Muscle of leg (tissue), 11 donors: Measurements from ENCODE around the gene JPH4. TPM values are rescaled to one million over a fixed set of nuclear protein-coding genes. Genes with fewer than 3 reads are reported as not detected.

Experiments
- DNase-seq: peaks from one replicate; pipeline ENCODE4 v3.0.0; 2013
- H3K27ac ChIP-seq: one replicate; pipeline ENCODE4 v1.5.1; 2013; ENCODE audit warnings: mild to moderate bottlenecking, low read length, control low read depth
- H3K27me3 ChIP-seq: one replicate; pipeline ENCODE4 v1.6.1; 2013; ENCODE audit warnings: low read length; ENCODE audit not compliant: control insufficient read depth, insufficient read depth
- H3K36me3 ChIP-seq: one replicate; pipeline ENCODE4 v1.6.1; 2013; ENCODE audit warnings: low read length; ENCODE audit not compliant: control insufficient read depth, insufficient read depth
- H3K4me1 ChIP-seq: one replicate; pipeline ENCODE4 v1.6.1; 2013; ENCODE audit warnings: low read length; ENCODE audit not compliant: control insufficient read depth, insufficient read depth
- H3K4me3 ChIP-seq: one replicate; pipeline ENCODE4 v1.5.1; 2013; ENCODE audit warnings: low read length, control low read depth
- H3K9me3 ChIP-seq: replicated peaks from 2 replicates; pipeline ENCODE4 v1.6.1; 2013; ENCODE audit warnings: low read depth, low read length; ENCODE audit not compliant: control insufficient read depth
- WGBS: methylation state at CpG from one replicate; pipeline ENCODE4 v1.1.5; 2013; ENCODE audit warnings: missing lambda C conversion rate; ENCODE audit not compliant: insufficient coverage; 5-methylcytosine and 5-hydroxymethylcytosine counted together
- polyA plus RNA-seq, 8 donors: library from polyadenylated mRNA; unstranded; fragments of 120-200 nt; gene quantifications; one replicate each; pipeline versions ENCODE4 v1.2.1 to v1.2.3, GENCODE V29; 2013; ENCODE audit warnings: inconsistent platforms in 1 of 8, low replicate concordance in 1 of 8; ENCODE audit not compliant: insufficient read length in 8 of 8, insufficient read depth in 1 of 8
- total RNA-seq: library from RNA; stranded (reverse); fragments of 120-200 nt; gene quantifications from one replicate; pipeline ENCODE4 v1.2.4, GENCODE V29; 2013

Gene JPH4
- total and polyA plus RNA-seq, 9 donors, result 0.26 to 3.0 (median 0.85) TPM

DNA sequence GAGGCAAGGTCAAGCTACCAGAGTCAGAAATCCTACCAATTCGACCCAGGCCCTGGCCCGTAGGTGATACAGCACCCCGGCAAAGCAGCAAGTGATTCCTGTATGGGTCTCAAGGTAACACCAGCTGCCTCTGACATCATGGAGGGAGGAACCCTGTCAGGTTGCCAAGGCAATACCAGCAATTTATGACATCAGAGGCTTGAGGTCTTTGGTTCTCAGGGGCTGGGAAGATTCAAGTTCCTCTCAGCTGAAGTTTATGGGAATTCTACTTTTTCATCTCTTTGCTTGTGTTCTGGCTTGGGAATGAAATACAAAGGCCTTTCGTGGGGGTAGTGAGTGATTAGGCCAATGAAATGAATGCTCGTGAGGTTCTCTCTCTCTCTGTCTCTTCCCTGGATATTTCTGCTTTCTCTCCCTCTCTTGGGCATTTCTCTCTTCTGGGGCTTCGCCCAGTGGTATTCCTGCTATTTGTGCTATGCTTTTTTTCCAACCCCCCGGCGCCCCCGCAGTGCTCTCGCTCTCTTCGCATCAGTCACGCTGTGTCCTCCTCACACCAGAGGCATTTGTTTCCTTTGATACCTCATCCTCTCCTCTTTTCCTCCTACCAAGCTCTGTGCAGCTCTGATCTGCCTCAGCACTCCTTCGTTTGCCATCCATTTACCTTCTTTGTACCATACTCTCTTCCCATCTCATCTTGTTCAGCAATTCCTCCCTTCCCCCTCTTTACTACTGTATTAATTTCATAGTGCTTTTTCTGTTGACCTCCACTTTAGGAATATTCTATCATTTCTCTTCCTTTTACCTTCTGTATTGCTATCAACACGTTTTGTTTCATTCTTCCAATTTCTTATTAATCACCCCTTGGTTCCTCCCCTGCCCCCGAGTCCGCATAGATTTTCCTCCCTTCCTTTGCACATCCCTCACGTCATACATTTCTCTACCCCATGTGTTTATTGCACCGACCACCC is 30.0 kb downstream of the JPH4 start:
- H3K27ac ChIP-seq, result no peak overlapping the region
- WGBS, result 40% methylated on average over 17 of the region's 18 CpGs
- peaks cover 26% of the 10 kb centered on the region for H3K27me3 ChIP-seq
- no peaks in the 10 kb centered on the region for H3K9me3 ChIP-seq
- H3K4me3 ChIP-seq, result no peak overlapping the region
- H3K36me3 ChIP-seq, result no peaks in the 10 kb centered on the region
- peaks cover 24% of the 10 kb centered on the region for H3K4me1 ChIP-seq
- DNase-seq, result no peak

DNA sequence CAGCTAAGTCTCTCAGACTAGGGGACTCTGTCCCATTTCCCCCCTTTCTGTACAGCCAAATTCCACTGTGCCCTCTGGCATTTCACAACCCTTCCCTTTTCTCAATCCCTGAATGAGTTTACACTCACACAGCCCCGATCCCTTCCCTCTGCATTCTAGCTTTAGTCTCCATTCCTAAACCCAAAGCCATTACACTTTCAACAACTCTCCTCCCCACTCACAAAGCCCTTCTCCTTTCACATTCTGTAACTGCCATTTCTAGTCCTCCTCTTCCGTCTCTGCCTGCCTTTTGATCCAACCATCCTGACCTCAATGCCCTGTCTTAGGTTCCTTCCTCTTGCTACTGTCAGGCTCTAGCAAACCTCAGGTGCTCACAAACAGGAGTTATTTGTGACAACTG is 30.7 kb downstream of the JPH4 start:
- Histone ChIP-seq H3K36me3 (no peaks in the 10 kb centered on the region), H3K4me1 (peaks cover 24% of the 10 kb centered on the region), H3K27ac (no peak overlapping the region), H3K27me3 (peaks cover 26% of the 10 kb centered on the region), H3K9me3 (no peaks in the 10 kb centered on the region), H3K4me3 (no peak overlapping the region)
- no peak for DNase-seq
- 56% methylated on average over 2 of the region's 2 CpGs for WGBS

GRCh38 chr14:23546450-23547035 is 32.0 kb downstream of the JPH4 start:
- Histone ChIP-seq H3K4me1 (peaks cover 20% of the 10 kb centered on the region), H3K4me3 (no peak overlapping the region), H3K27ac (no peak overlapping the region), H3K36me3 (no peaks in the 10 kb centered on the region), H3K27me3 (peaks cover 26% of the 10 kb centered on the region), H3K9me3 (no peaks in the 10 kb centered on the region)
- no peak for DNase-seq
- WGBS, result 85% methylated on average over 6 of the region's 10 CpGs

DNA sequence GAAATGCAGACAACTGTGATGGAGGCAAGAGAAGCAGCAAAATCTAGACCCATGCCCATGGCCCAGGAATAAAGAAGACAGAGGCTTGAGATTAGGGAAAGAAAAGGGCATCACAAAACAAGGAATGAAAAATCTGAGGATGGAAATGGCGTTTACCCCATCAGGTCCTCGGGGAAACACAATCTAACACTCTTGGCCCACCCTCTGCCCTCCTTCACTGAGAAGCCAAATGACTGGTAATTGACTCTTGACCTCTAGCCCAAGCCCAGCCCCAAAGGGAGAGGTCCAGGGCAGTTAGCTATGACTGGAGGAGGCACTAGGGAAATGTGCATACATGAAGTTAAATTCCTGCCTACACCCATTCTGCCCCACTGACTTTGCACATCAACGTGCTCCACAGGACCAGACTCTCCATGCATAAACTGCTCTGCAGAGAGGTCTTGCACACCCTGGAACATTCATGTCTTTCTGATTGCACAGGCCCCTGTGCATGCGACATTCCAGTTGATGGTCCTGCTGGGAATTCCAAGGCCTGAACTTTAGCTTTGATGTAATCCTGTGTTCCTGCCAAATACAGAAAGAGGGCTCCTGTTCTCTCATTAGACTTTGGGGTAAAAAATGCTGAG is 32.7 kb downstream of the JPH4 start:
- Histone ChIP-seq H3K4me1 (peaks cover 20% of the 10 kb centered on the region), H3K36me3 (no peaks in the 10 kb centered on the region), H3K27me3 (peaks cover 20% of the 10 kb centered on the region), H3K9me3 (no peaks in the 10 kb centered on the region), H3K4me3 (no peak overlapping the region), H3K27ac (no peak overlapping the region)
- DNase-seq, result no peak
- 69% methylated on average over 2 of the region's 4 CpGs for WGBS

DNA sequence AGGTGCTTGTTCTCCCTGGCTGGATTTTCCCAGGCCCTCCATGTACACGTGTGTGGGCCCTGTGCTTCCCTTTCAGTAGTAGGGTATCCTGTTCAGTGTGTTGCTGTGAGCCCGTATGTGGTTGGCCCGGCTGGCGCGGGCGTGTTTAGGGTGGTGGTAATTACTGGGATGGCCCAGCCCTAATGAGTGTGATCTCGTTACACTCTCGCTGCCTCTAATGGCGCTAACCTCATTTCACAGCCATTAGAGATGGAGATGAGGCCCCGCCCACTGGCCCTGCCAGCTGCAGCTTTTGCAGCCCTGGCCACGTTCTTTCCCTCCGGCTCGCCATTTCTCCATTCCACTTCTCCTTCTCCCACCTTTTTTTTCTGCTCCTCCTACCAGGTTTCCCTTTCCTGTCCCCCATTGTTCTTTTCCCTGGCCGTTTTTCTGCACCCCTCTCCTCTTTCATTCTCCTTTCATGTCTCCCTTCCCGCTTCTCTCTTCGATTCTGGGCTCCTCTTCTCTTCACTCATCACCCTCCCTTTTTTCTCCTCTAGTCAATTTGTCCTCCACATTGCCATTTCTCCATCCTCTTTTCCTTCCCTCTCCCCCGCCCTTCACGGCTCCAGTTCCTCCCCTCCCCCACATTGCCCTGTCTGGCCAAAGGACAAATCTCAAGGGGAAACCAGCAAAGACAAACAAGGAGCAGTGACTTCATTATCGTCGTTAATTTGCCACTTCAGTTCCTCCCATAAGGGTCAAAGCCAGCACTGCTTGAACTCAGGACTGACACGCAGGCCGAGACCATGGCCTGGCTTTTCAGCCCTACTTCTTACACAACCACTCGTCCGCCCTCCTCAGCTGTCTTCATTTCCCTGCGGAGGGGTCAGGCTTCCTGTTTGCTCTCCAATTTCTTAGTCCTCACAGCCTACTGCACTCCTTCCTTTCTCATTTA is 33.8 kb downstream of the JPH4 start:
- Histone ChIP-seq H3K4me1 (peaks cover 14% of the 10 kb centered on the region), H3K36me3 (no peaks in the 10 kb centered on the region), H3K4me3 (no peak overlapping the region), H3K9me3 (no peaks in the 10 kb centered on the region), H3K27me3 (peaks cover 9% of the 10 kb centered on the region), H3K27ac (peak overlapping the region; percentile 59)
- WGBS, result 17% methylated on average over 24 of the region's 25 CpGs
- peak; percentile 77 for DNase-seq

GRCh38 chr14:23543403-23543802 is 35.2 kb downstream of the JPH4 start:
- H3K27ac ChIP-seq, result no peak overlapping the region
- H3K4me1 ChIP-seq, result peaks cover 20% of the 10 kb centered on the region
- H3K4me3 ChIP-seq, result no peak overlapping the region
- no peak for DNase-seq
- H3K9me3 ChIP-seq, result no peaks in the 10 kb centered on the region
- no peaks in the 10 kb centered on the region for H3K36me3 ChIP-seq
- H3K27me3 ChIP-seq, result no peaks in the 10 kb centered on the region
- WGBS, result 100% methylated on average over 3 of the region's 5 CpGs

GRCh38 chr14:23542261-23542660 is 36.3 kb downstream of the JPH4 start:
- no peaks in the 10 kb centered on the region for H3K9me3 ChIP-seq
- H3K4me1 ChIP-seq, result peaks cover 20% of the 10 kb centered on the region
- no peak for DNase-seq
- H3K27ac ChIP-seq, result no peak overlapping the region
- 80% methylated on average over 5 of the region's 5 CpGs for WGBS
- H3K36me3 ChIP-seq, result no peaks in the 10 kb centered on the region
- no peak overlapping the region for H3K4me3 ChIP-seq
- no peaks in the 10 kb centered on the region for H3K27me3 ChIP-seq

GRCh38 chr14:23540141-23540469 is 38.5 kb downstream of the JPH4 start:
- no peak for DNase-seq
- Histone ChIP-seq H3K36me3 (no peaks in the 10 kb centered on the region), H3K27me3 (no peaks in the 10 kb centered on the region), H3K4me3 (no peak overlapping the region), H3K9me3 (no peaks in the 10 kb centered on the region), H3K4me1 (peaks cover 15% of the 10 kb centered on the region), H3K27ac (no peak overlapping the region)
- 95% methylated on average over 3 of the region's 4 CpGs for WGBS

DNA sequence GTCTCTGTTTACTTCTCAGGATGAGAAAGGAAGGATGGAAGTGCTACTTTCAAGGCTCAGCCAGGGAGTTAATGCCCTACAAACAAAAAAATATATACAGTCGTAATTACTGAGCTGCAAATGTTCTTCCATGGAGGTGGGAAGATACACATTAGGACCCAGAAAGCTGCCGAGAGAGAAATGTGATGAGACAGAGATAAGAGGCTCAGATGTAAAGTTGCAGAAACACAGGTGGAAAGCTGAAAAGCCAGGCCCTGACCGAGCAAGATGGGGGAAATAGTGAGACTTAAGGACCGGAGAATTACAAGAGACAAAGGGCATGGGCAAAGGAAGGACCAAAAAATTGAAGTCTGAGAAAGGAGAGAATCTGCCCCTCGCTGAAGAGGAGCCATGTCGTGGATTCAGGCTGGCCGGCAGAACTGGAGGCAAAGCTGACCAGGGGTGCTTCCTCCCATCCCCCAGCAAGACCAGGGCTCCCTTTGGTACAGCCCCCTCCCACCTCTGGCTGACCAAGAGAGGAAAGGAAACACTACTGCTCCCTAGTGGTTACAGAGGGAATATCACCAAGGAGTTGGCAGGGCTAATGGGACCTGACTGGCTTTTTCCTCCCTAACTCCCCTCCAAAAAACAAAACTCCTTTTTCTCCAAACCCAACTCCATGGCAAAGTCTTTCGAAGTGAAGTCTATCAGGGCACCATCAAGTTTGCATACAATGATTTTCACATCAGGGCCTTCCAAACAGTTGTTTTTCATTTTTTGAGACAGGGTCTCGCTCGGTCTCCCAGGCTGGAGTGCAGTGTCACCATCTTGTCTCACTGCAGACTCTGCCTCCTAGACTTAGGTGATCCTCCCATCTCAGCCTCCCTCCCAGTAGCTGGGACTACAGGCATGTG is 39.1 kb downstream of the JPH4 start:
- peak; percentile 57 for DNase-seq
- Histone ChIP-seq H3K9me3 (no peaks in the 10 kb centered on the region), H3K4me1 (peaks cover 9% of the 10 kb centered on the region), H3K27ac (no peak overlapping the region), H3K36me3 (no peaks in the 10 kb centered on the region), H3K4me3 (no peak overlapping the region), H3K27me3 (no peaks in the 10 kb centered on the region)
- WGBS, result 46% methylated on average over 6 of the region's 10 CpGs
